Measurements from ENCODE around the gene MTHFD2. TPM values are rescaled to one million over a fixed set of nuclear protein-coding genes. Genes with fewer than 3 reads are reported as not detected.

The MTHFD2 gene
- total RNA-seq: 65.8 and 74.8 TPM in 2 replicates

DNA sequence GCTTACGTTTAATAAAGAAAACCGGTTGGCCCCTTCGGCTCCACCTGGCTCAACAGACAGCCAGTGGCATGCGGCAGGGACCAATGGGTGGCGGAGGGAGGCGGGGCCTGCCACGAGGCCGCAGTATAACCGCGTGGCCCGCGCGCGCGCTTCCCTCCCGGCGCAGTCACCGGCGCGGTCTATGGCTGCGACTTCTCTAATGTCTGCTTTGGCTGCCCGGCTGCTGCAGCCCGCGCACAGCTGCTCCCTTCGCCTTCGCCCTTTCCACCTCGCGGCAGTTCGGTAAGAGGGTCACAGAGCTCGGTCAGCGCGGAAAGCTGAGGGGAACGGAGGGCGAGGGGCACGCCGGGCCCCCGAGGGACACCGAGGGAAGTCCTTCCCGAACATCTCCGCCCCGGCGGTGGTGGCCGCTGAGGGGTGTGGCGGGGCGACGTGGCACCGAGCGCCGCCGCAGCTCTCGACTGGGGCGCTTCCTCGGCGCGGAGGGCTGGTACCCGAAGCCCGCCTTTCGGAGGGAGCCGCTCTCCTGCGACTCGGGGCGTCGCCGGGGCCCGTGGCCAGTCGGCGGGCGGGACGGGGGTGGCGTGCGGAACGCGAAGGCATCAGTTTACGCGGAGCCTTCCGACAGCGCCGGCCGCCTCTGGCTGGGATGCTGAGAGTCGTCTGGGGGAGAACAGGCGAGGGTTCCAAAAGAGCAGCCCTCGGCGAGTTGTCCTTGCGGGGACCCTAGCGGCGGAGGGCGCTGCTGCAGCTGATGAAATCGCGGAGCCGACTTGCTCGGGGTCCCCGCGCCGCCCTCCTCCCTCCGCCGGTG is at the start of gene MTHFD2:
MTHFD2 (plus strand) TSS at position 155 of the 814 bp plus-strand sequence; CDS start at position 182, 27 bp downstream.

GRCh38 chr2:74178211-74179062 is 20.0 kb upstream of the MTHFD2 start, which contains the start of gene MOB1A:
Gene MOB1A (minus strand): TSS chr2:74178879. CDS start chr2:74178674, 205 bp downstream.

Other genes starting within 250 kb of the MTHFD2 start
- 9.3 and 11.4 TPM in 2 replicates for gene TET3, start 213.7 kb upstream of the MTHFD2 start, total RNA-seq
- 25.5 and 26.7 TPM in 2 replicates for gene BOLA3, start 50.7 kb upstream of the MTHFD2 start, total RNA-seq
- gene MOB1A, start 19.7 kb upstream of the MTHFD2 start, total RNA-seq: 120 and 155 TPM in 2 replicates
- 0.65 and 1.1 TPM in 2 replicates for gene SLC4A5, start 144.8 kb downstream of the MTHFD2 start, total RNA-seq
- 139 and 141 TPM in 2 replicates for gene DCTN1, start 181.7 kb downstream of the MTHFD2 start, total RNA-seq
- gene C2orf81, start 223.0 kb downstream of the MTHFD2 start, total RNA-seq: 0.19 TPM in 1 of 2 replicates, not detected in the other
- gene WDR54, start 223.1 kb downstream of the MTHFD2 start, total RNA-seq: 32.2 and 36.9 TPM in 2 replicates
- gene RTKN, start 243.3 kb downstream of the MTHFD2 start, total RNA-seq: 10.8 and 17.0 TPM in 2 replicates

All from vein endothelial cell (primary cell).